Stromal cell of bone marrow (primary cell): ENCODE data around the gene ZSCAN10.

Experiments
- DNase-seq: peaks from one replicate; pipeline ENCODE4 v3.0.0-alpha.2; 2012; ENCODE audit warnings: low read depth

Gene ZSCAN10

GRCh38 chr16:3046641-3047386 is 52.3 kb downstream of the ZSCAN10 start:
- no peak for DNase-seq

GRCh38 chr16:3045758-3046640 is 53.1 kb downstream of the ZSCAN10 start, which contains the start of gene MMP25:
Gene MMP25 (plus strand): TSS chr16:3046561. CDS start chr16:3046918, 357 bp downstream.
- DNase-seq = no peak

- no peak for DNase-seq
Measured at GRCh38 chr16:3044708-3045107, 54.4 kb downstream of the ZSCAN10 start.

GRCh38 chr16:3042376-3042775 is 56.7 kb downstream of the ZSCAN10 start:
- no peak for DNase-seq

GRCh38 chr16:3038896-3039295 is 60.2 kb downstream of the ZSCAN10 start:
- DNase-seq = no peak
